Measurements from ENCODE around the gene TAF6L. TPM values are rescaled to one million over a fixed set of nuclear protein-coding genes. Genes with fewer than 3 reads are reported as not detected.

TAF6L gene
- total and polyA plus RNA-seq, 2 of the 8 experiments (the other 6 are each of a cell fraction or from before 2014, with no cell fraction given), result 24.8 to 31.9 TPM

DNA sequence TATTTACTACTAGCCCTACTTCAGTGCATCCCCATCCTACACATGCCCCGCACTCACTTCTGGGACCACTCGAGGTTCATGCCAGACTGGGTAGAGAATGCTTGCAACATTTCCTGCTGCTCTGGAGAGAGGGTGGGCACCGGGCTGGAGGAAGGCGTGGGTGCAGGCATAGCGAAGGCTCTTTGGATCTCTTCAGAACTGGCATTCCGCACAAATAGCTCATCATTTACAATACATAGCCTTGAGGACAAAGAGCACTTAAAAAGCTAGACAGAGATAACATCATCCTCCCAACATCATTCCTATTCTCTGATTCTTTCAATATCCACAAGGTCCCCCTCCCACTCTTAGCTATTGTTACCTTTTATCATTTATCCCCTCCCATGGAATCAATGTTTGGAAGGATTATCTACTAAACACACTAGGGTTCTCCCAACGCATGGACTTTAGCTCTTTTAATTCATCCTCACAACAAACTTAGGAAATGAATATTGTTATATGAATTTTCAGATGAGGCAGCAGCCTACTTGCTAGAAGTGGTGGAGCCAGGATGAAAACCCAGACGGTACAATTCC, 23.1 kb downstream of the TAF6L start:
- H3K4me1 ChIP-seq (replicated peaks in 1 of 4; ENCODE audit: control insufficient read depth in 3 of 4, insufficient read depth in 4 of 4, low read length in 3 of 4), result peaks cover 0 to 7% (median 3%) of the 10 kb centered on the region in 4 experiments; a peak in 3 of 7 replicates
- no peak overlapping the region for H4K8ac ChIP-seq (ENCODE audit: extremely low read depth, insufficient read depth, low read length)
- H3K4me3 ChIP-seq (ENCODE audit: extremely low read depth in 1 of 4, insufficient read depth in 2 of 4, low read depth in 3 of 4, low read length in 4 of 4), result no peak overlapping the region
- H3K4ac ChIP-seq (replicated peaks; ENCODE audit: insufficient read length, low read depth, low read length), result no peak overlapping the region
- H3K79me1 ChIP-seq (ENCODE audit: low read depth, low read length), result peaks cover 4% of the 10 kb centered on the region; the same call in 1 of the 2 replicates
- no peak overlapping the region for H3K56ac ChIP-seq (replicated peaks; ENCODE audit: insufficient read length, low read depth, low read length)
- H3K9me3 ChIP-seq (ENCODE audit: insufficient read depth in 2 of 2, low read depth in 1 of 2, low read length in 1 of 2), result no peaks in the 10 kb centered on the region
- H3K14ac ChIP-seq (ENCODE audit: insufficient read length), result no peak overlapping the region
- no peaks in the 10 kb centered on the region for H3K23me2 ChIP-seq (ENCODE audit: low read depth, low read length)
- ChIA-PET POLR2A (ENCODE audit: partially characterized antibody) (interaction anchor here (0.6 to 15.9 kb wide), 19 partner anchors 9 to 218 kb away, joined by 3 to 251 read pairs (median 4); partner anchors contain the start of genes HNRNPUL2, LBHD1, NXF1 and STX5), CTCF (ENCODE audit: partially characterized antibody) (interaction anchor here (0.6 to 3.9 kb wide), 5 partner anchors 7 to 64 kb away, joined by 3 to 19 read pairs (median 4); partner anchors contain the start of gene TMEM179B)
- H2AK5ac ChIP-seq (ENCODE audit: low read depth, low read length), result no peak overlapping the region
- H3K79me2 ChIP-seq (ENCODE audit: control insufficient read depth in 1 of 2, insufficient read depth in 2 of 2, low read length in 2 of 2), result peaks cover 0 to 24% of the 10 kb centered on the region in 2 experiments; a peak in 2 of 4 replicates
- H2BK20ac ChIP-seq (ENCODE audit: low read length), result no peak overlapping the region
- H3K27ac ChIP-seq (ENCODE audit: low read depth, low read length), result no peak overlapping the region
- TF ChIP-seq CEBPB (IDR thresholded peaks at IDR 0.05; ENCODE audit: low read depth, low read length) (no peak), HDAC2 (IDR thresholded peaks at IDR 0.05; ENCODE audit: borderline replicate concordance in 1 of 2, low read depth in 2 of 2, low read length in 2 of 2) (no peak), POU5F1 (IDR thresholded peaks at IDR 0.05; ENCODE audit: low read depth, low read length) (no peak), CHD1 (IDR thresholded peaks at IDR 0.05; ENCODE audit: low read depth, low read length) (no peak)
- no peak overlapping the region for H3K9ac ChIP-seq (replicated peaks in 1 of 4; ENCODE audit: extremely low read depth in 1 of 4, low read depth in 3 of 4, low read length in 3 of 4)
- no peak overlapping the region for H3K23ac ChIP-seq (ENCODE audit: insufficient read length)
- FAIRE-seq (no peak), DNase-seq (ENCODE audit: low read depth in 1 of 2, low spot score in 2 of 2) (no peak)
- H3K18ac ChIP-seq (ENCODE audit: extremely low read depth, low read length), result no peak overlapping the region
- peaks cover 19 to 53% (median 39%) of the 10 kb centered on the region in 4 experiments for H3K36me3 ChIP-seq (ENCODE audit: control insufficient read depth in 2 of 4, insufficient read depth in 4 of 4, low read length in 3 of 4)
- H4K5ac ChIP-seq (ENCODE audit: insufficient read length, low read depth, low read length), result no peak overlapping the region
- no peak overlapping the region for H2BK15ac ChIP-seq (ENCODE audit: low read length)
- no peak overlapping the region for H2BK5ac ChIP-seq (ENCODE audit: low read depth, low read length)
- no peak overlapping the region for H3K4me2 ChIP-seq (ENCODE audit: insufficient read depth in 1 of 2, low read depth in 2 of 2, low read length in 2 of 2)
- H2BK120ac ChIP-seq (replicated peaks; ENCODE audit: low read depth, low read length), result no peak overlapping the region
- no peak overlapping the region for H2BK12ac ChIP-seq (ENCODE audit: low read depth, low read length)
- H4K20me1 ChIP-seq (replicated peaks in 1 of 2; ENCODE audit: control insufficient read depth in 1 of 2, insufficient read depth in 2 of 2, low read length in 2 of 2), result peaks cover 0 to 2% of the 10 kb centered on the region in 2 experiments
- no peak overlapping the region for H4K91ac ChIP-seq (replicated peaks; ENCODE audit: insufficient read length, low read length)
- no peaks in the 10 kb centered on the region for H3K27me3 ChIP-seq (replicated peaks in 1 of 4; ENCODE audit: control insufficient read depth in 3 of 4, extremely low read depth in 1 of 4, insufficient read depth in 3 of 4, low read length in 3 of 4)
- 94% methylated on average over 8 of the region's 8 CpGs; no CpG with 5 or more reads in 1 of the 2 experiments for WGBS, 2 experiments (ENCODE audit: extremely low coverage in 1 of 2, insufficient coverage in 1 of 2, insufficient read length in 1 of 2, insufficient replicate concordance in 2 of 2, low coverage in 1 of 2, low lambda C conversion rate in 2 of 2, missing lambda C conversion rate in 1 of 2)
- H2AFZ ChIP-seq (ENCODE audit: low read length), result no peak overlapping the region

Measured in H1 (cell line).